Measurements from ENCODE around the gene P4HA2. TPM values are rescaled to one million over a fixed set of nuclear protein-coding genes. Genes with fewer than 3 reads are reported as not detected.
"Not testable (repeated sequence)": the region's sequence is repeated elsewhere in the genome, so short reads cannot be mapped to it uniquely, and the experiment has no call there.

The P4HA2 gene
- total RNA-seq, 4 donors from 2014 or later, result 32.8 to 48.7 (median 37.6) TPM

GRCh38 chr5:132147663-132148062 is 80.0 kb downstream of the P4HA2 start:
- peaks cover 0 to 27% (median 0%) of the 10 kb centered on the region in 3 donors for H3K9me3 ChIP-seq
- no peak overlapping the region for H3K4me3 ChIP-seq
- no peak for ATAC-seq
- H3K4me1 ChIP-seq, result no peaks in the 10 kb centered on the region
- H3K27me3 ChIP-seq, result no peaks in the 10 kb centered on the region
- H3K36me3 ChIP-seq, result no peaks in the 10 kb centered on the region
- no peak overlapping the region for H3K27ac ChIP-seq
- no peak for TF ChIP-seq EP300 (IDR thresholded peaks at IDR 0.05)
- TF ChIP-seq POLR2A (IDR thresholded peaks at IDR 0.05), result no peak
- no peak for TF ChIP-seq POLR2AphosphoS5 (IDR thresholded peaks at IDR 0.05)
- TF ChIP-seq CTCF (IDR thresholded peaks at IDR 0.05), result no peak
- WGBS, 2 donors (ENCODE audit: low coverage in 1 of 2), result 73 to 100% methylated on average over 2 to 3 of the region's 3 CpGs

GRCh38 chr5:132145326-132145725 is 82.3 kb downstream of the P4HA2 start:
- not testable (repeated sequence) for H3K27me3 ChIP-seq, ATAC-seq, H3K4me1 ChIP-seq, H3K27ac ChIP-seq, H3K36me3 ChIP-seq, H3K4me3 ChIP-seq
- H3K9me3 ChIP-seq, result peaks cover 0 to 41% (median 0%) of the 10 kb centered on the region in 3 donors
- 92 to 100% methylated on average over 2 of the region's 3 CpGs for WGBS, 2 donors (ENCODE audit: low coverage in 1 of 2)

GRCh38 chr5:132143148-132143547 is 84.5 kb downstream of the P4HA2 start:
- no peaks in the 10 kb centered on the region for H3K27me3 ChIP-seq
- H3K27ac ChIP-seq, result no peak overlapping the region
- H3K4me3 ChIP-seq, result no peak overlapping the region
- 93% methylated on average over 1 of the region's 1 CpG; no CpG with 5 or more reads in 1 of the 2 donors for WGBS, 2 donors (ENCODE audit: low coverage in 1 of 2)
- no peaks in the 10 kb centered on the region for H3K36me3 ChIP-seq
- peaks cover 0 to 42% (median 0%) of the 10 kb centered on the region in 3 donors for H3K9me3 ChIP-seq
- no peak for TF ChIP-seq CTCF (IDR thresholded peaks at IDR 0.05)
- TF ChIP-seq EP300 (IDR thresholded peaks at IDR 0.05), result no peak
- TF ChIP-seq POLR2A (IDR thresholded peaks at IDR 0.05), result no peak
- TF ChIP-seq POLR2AphosphoS5 (IDR thresholded peaks at IDR 0.05), result no peak
- no peak for ATAC-seq
- no peaks in the 10 kb centered on the region for H3K4me1 ChIP-seq

GRCh38 chr5:132142459-132142858 is 85.2 kb downstream of the P4HA2 start:
- Histone ChIP-seq H3K27ac (no peak overlapping the region), H3K36me3 (no peaks in the 10 kb centered on the region), H3K4me1 (no peaks in the 10 kb centered on the region), H3K9me3 (peaks cover 0 to 42% (median 0%) of the 10 kb centered on the region in 3 donors), H3K4me3 (no peak overlapping the region), H3K27me3 (no peaks in the 10 kb centered on the region)
- TF ChIP-seq CTCF (IDR thresholded peaks at IDR 0.05) (no peak), POLR2A (IDR thresholded peaks at IDR 0.05) (no peak), EP300 (IDR thresholded peaks at IDR 0.05) (no peak), POLR2AphosphoS5 (IDR thresholded peaks at IDR 0.05) (no peak)
- ATAC-seq, result no peak

Small RNA genes lying within 50 kb of the gene (small RNA-seq; reads per million reads assigned to genes)
- 0 reads per million in 4 donors for gene AC063976.4

Other genes starting within 250 kb of the P4HA2 start
- gene ACSL6, start 216.2 kb downstream of the P4HA2 start, total RNA-seq, result 1 to 10 TPM; 1.3 to 3.6 (median 2.6) TPM
- gene IL3, start 167.2 kb downstream of the P4HA2 start, total RNA-seq, result not detected
- 1 to 10 TPM in 1 of 4 donors, not detected in 3; 1.1 TPM for gene CSF2, start 154.1 kb downstream of the P4HA2 start, total RNA-seq
- gene PDLIM4, start 29.8 kb upstream of the P4HA2 start, total RNA-seq, result 100 to 1,000 TPM in 1 of 4 donors, 10 to 100 TPM in 3; 75.0 to 200 (median 92.7) TPM
- gene SLC22A4, start 66.5 kb upstream of the P4HA2 start, total RNA-seq, result 1 to 10 TPM in 1 of 4 donors, under 1 TPM in 3; 0.25 to 1.1 (median 0.61) TPM
- gene SLC22A5, start 141.9 kb upstream of the P4HA2 start, total RNA-seq, result 1 to 10 TPM; 6.5 to 9.6 (median 7.5) TPM